GM19395 (cell line): ENCODE data around the gene TOX3.

ENCODE experiments used
- ATAC-seq: cut with Tn5 transposase; IDR thresholded peaks from one replicate; pipeline ENCODE4 v1.9.1; 2021; ENCODE audit warnings: mild to moderate bottlenecking, moderate library complexity; ENCODE audit not compliant: unreplicated experiment

The TOX3 gene

DNA sequence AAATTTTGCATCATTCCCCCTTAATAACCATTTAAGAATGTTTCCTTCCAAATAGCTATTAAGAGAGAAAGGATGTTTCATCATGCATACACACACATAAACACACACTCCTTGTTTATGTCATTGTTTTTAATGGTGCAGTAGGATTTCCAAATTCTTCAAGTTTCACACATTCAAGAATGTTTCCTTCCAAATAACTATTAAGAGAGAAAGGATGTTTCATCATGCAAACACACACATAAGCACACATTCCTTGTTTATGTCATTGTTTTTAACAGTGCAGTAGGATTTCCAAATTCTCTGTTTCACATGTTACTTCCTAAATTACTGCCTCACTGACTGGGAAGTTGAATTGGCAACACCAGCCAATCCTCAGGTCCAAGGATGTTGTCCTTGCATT, 7.8 kb downstream of the TOX3 start:
- ATAC-seq = no peak

- no peak for ATAC-seq
Measured at GRCh38 chr16:52538511-52538910, 8.4 kb downstream of the TOX3 start.

DNA sequence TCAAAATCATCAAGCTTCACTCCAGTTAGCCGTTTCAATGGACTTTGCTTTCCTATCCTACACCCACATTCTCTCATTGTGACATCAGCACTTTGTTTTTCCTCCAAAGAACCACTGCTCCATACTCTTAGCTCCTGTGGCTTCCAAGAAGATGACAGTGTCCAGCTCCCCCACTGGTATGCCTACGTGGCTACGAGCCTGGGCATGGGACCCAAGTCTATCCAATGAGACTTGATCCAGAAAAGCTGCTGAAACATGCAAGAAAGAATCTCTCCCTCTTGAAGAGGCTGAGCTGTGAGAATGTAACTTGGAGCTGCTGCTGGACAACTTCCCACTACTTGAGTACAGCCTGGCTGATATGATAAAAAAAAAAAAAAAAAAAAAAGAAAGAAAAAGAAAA, 9.4 kb downstream of the TOX3 start:
- no peak for ATAC-seq

DNA sequence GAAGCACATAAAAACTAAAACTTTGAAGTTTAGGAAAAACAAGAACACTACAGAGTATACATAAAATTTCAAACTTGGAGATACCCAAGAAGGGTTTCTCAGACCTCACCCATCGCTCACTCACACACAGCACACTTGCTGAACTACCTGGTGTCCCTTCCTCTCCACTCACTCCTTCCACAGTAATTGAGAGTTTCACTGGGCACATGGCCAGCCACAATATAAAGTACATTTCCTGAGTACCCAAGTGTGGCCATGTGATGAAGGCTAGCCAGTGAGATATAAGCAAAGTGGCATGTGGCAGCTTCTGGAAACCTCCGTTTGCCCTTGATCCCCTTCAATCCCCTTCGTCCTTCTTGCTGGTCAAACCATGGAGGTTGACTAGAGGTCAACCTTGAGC, 11.9 kb downstream of the TOX3 start:
- no peak for ATAC-seq

- no peak for ATAC-seq
Measured at GRCh38 chr16:52533296-52533695, 13.6 kb downstream of the TOX3 start.

DNA sequence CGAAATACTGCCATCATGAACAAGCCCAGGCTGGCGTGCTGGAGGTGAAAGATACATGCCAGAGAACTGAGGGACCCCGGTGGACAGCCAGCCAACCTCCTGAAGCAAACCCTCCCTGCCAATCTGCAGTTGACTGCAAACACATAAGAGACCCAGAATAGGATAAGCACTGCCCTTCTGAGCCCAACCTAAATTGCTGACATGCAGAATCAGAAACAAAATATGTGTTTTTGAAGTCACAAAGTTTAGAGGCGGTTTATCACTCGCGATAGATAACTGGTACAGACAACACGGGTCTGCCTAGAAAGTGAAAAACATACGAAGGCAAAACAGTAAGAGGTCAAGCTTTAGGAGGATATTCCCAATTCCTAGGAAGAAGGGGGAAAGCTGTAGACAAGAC, 14.6 kb downstream of the TOX3 start:
- no peak for ATAC-seq

- ATAC-seq = no peak
Measured at GRCh38 chr16:52529226-52529625, 17.7 kb downstream of the TOX3 start.

DNA sequence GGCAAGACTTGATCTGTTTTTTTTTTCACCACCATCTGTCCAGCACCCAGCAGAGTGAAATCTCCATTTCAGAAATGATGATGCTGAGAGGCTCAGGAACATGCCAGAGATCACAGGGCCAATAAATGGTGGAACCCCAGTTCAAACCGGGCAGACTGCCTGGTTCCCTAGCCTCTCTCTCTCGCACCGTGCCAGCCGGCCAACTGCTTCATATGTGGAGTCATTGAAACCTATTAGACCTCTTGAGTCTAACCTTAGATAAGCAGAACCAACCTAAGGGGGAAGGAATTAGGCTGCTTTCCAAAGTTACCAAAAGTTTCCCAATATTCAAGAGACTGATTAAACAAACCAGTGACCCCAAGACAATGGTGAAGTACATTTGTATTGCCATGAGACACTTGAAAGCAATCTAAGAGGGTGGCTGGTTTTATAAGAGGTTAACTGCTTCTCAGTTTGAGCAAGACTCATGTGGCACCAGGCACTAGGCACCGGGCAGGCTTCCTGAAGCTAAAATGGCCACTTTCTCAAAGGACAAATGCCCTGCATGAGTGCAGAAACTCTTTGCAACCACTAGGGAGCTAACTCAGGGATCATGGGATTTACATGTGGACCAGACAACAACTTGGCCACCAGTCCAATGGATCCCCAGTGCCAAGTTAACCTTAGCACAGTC, 18.4 kb downstream of the TOX3 start:
- ATAC-seq = no peak

GRCh38 chr16:52526830-52527229, 20.1 kb downstream of the TOX3 start:
- no peak for ATAC-seq

GRCh38 chr16:52526116-52526828, 20.7 kb downstream of the TOX3 start:
- no peak for ATAC-seq

- ATAC-seq = no peak
Measured at GRCh38 chr16:52521570-52521969, 25.4 kb downstream of the TOX3 start.

DNA sequence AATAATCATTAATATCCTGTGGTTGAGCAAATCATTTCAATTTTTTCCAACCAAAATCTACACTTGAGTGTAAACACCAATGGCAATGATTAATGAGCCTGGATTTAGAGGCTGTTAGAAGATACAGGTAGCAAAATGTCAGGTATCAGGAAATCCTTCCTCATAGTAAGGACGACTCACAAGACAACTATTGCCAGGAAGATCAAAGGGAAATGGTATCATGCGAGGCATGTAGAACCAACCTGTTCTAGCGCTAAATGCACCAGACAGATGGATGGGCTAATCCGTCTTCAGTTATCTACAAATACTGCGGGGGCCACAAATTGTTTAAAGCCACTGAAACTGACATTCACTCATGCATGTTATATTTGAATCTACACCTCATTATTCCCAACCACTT, 28.1 kb downstream of the TOX3 start:
- no peak for ATAC-seq

DNA sequence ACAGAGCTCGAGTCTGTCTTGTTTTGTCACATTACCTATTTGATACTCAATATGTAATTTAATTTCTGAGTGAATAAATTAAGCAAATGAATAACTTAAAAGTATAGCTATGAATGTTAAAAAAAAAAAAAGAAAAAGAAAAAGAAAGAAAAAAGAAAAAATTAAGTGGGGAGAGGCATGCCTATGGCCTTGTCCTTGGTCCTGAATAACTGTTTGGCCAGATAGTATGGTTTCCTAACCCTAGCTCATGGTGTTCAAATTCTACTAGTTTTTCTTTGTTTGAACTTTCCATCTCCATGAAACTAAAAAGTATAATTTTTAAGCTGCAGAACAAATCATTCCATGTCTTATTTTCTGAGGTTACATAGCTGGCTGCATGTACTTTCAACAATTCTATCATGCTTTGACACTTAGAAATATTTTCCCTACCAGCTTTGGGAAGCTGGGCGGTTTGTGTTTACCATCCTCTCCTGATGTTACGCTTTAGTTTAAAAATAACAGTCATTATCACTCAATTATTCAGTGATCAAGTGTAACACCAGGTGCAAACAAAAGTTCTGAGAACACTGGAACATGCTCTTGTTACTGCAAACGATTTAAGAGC, 31.8 kb downstream of the TOX3 start:
- no peak for ATAC-seq

DNA sequence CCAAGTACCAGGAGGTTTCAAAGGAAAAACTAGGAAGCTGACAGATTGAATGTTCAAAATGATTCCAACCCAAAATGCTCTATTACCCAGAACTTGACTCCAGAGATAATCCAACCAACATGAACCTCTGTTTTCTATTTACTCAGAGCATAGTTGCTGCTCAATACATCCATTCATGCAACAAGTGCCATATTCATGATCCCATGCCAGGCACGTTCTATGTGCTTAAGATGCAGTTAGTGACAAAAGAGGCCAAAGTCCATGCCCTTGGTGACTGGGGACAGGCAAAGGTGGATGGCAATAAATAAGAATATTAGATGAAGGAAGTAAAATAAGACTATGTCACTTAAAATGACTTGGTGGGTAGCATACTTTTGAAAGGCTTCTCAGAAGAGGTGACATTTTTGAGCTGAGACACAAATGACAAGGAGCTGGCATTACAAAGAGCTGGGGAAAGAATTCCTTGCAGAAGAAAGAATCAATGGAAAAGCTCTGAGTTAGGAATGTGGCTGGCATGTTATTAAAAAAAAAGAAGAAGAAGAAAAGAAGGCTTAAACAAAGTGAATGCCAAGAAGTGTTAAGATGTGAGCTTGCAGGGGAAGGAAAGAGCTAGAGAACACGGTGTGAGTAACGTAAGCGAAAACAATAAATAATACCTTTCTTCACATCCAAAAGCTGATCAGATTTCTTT, 34.5 kb downstream of the TOX3 start:
- no peak for ATAC-seq

DNA sequence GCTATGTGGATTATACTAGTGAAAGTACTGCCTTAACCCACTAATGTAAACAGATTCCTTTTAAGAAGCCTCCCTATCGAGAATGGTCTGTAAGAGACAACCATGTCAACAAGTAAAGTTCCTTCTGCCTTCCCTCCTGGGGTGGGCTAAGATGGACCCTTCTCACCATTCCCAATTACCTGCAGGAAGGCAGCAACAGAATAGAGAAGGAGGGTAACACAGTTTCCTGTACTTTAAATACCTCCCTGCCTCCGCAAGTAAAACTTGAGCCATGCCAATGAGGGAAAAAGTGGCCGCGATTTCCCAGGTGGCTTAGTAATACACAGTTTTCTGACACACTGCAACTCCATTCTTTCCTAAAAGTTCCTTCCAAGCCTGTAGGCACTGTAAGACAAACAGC, 45.2 kb downstream of the TOX3 start:
- no peak for ATAC-seq

GRCh38 chr16:52500963-52501362, 46.0 kb downstream of the TOX3 start:
- ATAC-seq = no peak

DNA sequence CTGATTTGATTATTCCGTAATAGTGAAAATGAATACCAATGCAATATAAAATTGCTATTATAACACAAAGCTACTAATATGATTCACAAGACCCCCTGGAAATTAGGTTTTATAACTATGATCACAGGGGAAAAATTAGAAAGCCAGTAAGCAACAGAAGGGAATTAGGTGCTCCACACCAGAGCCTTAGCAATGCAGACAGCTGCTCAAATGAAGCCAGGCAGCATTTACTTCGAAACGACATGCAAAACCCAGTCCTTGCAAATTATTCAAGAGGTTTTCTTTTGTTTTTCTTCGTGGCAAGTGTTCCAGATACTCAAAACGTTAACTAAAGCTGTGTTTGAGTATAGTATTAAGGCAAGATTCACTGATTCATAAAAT, 47.9 kb downstream of the TOX3 start:
- ATAC-seq = no peak

- no peak for ATAC-seq
Measured at GRCh38 chr16:52498328-52499059, 48.4 kb downstream of the TOX3 start.

- no peak for ATAC-seq
Measured at GRCh38 chr16:52497067-52497816, 49.7 kb downstream of the TOX3 start.

DNA sequence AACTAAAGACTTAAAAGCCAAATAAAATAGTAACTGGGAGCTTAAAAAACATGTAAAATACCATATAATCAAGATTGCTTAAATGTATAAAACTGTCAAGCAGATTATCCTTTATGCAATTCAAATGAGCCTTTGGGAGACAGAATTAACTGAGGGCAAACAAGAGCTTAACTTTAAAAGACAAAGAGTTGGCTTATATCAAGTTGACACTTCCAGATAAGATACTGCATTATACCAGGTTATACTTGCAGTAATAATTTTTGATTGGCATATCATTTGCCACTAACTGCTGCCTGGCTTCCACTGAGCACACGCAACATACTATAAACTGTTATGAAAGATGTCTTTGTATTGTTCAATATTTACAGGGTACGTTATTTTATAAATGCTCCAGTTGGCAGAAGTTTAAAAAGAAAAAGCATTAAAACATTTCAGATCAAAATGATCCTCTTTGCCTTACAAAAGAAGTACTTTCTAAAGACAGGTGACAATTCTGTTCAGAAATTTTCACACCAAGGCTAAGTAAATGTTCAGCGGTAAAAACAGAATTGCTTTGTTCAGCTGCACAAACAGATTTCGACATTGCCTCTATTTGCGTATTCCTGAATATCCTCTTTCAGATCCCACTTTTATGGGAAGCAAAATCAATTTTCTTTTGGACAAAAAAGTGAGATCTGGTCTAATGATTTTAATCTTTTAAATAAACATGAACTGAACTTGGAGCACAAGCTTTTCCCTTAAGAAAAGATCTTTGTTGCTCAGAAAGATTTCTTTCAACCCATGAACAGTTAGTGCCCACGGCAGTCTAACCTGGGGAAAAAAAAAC, 50.7 kb downstream of the TOX3 start:
- no peak for ATAC-seq
